ENCODE results near the gene NOL3.

DNA sequence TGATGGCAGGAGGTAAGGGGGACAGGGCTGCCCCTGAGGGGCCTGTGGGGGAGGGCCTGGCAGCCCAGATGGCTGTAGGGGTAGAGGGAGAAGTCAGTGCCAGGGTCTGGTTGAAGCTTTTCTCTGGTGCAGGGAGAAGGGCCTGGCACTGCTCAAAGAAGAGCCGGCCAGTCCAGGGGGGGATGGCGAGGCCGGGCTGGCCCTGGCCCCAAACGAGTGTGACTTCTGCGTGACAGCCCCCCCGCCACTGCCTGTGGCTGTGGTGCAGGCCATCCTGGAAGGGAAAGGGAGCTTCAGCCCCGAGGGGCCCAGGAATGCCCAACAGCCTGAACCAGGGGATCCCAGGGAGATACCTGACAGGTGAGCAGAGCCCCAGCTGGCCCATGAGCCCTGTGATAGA is 2.8 kb upstream of the NOL3 start:
- TF ChIP-seq CTCF (conservative IDR thresholded peaks at IDR 0.05; ENCODE audit: low read length) (no peak), EZH2phosphoT487 (IDR thresholded peaks at IDR 0.05; ENCODE audit: borderline replicate concordance) (no peak)
